Activated T-cell treated with anti-CD3 and anti-CD28 coated beads, Interleukin-2, amount 50 U/mL, for 1 hour (primary cell): ENCODE measurements around the gene OR5J2.
"Not testable (repeated sequence)": the region's sequence is repeated elsewhere in the genome, so short reads cannot be mapped to it uniquely, and the experiment has no call there.

Source experiments
- DNase-seq: peaks from one replicate; pipeline ENCODE4 v3.0.0-alpha.2; 2020

OR5J2 gene

DNA sequence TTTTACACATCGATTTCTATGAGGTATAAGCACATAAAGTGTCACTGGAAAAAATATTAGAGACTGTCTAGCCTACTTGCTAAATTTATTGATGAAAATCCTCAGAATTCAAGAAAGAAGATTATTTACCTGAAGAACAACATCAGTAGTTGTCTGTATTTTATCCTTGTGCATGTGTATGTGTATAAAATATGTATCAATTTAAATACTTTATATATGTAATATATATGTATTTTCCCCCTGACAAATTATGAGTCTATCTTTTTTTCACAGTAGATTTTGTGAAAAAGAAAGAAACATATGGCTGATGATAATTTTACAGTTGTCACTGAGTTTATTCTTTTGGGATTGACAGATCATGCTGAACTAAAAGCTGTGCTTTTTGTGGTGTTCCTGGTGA, at the start of gene OR5J2:
Gene OR5J2, plus strand, starts transcription at position 301 of the 400 bp plus-strand sequence. Its CDS starts 0 bp downstream, at position 301.
- no peak for DNase-seq

DNA sequence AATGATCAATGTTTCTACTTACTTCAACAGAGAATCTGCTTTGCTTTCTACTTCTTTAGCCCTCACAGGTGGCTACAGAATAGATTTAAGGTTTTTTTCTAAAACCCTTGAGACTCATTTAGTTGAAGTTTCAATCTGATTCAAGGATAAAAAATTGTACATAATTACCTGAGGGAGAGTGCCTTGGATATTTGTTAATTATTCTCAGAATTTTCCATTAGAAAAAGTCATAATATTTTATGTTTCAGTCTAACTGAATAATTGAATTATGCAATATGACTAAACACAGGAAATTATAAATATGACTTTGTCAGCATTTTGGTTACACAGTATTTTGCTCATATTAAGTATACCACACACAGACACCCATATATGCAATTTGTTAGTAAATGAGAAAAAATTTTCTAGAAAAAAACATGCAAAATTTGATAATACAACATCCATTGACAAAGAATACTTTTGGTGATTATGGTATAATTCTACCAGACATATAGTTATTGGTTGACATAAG, 36.2 kb upstream of the OR5J2 start, which contains the start of gene OR8J3:
Gene OR8J3, minus strand, starts transcription at position 51 of the 511 bp plus-strand sequence. CDS start 2,483 bp downstream, outside the sequence.
- DNase-seq = no peak

DNA sequence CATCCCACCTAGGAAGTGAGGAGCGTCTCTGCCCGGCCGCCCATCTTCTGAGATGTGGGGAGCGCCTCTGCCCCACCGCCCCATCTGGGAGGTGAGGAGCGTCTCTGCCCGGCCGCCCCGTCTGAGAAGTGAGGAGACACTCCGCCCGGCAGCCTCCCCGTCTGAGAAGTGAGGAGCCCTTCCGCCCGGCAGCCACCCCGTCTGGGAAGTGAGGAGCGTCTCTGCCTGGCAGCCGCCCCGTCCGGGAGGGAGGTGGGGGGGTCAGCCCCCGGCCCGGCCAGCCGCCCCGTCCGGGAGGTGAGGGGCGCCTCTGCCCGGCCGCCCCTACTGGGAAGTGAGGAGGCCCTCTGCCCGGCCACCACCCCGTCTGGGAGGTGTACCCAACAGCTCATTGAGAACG, 32.7 kb upstream of the OR5J2 start:
- not testable (repeated sequence) for DNase-seq

DNA sequence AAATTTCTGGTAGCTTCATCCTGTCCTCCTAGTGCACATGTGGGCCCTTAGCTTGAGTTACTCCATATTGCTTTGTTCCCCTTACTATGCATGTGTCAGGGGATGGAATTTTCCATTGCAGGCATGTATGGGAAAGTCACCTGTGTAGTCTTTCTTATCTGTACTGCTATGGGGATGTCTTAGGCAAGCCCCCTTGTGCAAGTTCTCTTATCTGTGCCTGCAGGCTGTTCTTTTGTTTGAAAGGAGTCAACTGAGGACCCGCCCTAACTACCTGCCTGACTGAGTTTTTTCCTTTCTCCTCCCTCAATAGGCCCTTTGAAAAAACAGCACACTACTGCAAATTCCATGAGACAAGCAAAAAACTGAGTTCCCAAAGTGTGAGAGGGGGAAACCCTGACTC, 25.0 kb upstream of the OR5J2 start:
- DNase-seq = no peak

DNA sequence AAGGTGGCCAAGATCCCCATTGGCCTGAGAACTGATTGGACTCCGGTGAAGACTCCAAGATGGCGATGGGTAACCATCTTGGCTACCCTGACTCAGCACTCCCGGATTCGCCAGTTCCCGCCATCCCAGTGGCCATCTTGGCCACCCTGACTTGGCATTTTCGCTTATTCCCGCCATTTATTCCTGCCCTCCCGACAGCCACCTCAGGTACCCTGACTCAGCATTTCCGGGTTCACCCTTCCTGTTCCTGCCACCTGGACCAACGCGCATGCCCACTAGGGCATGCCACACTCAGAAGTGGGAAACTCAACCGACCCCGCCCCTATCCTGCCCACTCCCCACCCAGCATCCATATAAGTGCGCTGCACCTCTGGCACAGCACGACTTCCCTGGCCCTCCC, 24.1 kb upstream of the OR5J2 start:
- DNase-seq = no peak

DNA sequence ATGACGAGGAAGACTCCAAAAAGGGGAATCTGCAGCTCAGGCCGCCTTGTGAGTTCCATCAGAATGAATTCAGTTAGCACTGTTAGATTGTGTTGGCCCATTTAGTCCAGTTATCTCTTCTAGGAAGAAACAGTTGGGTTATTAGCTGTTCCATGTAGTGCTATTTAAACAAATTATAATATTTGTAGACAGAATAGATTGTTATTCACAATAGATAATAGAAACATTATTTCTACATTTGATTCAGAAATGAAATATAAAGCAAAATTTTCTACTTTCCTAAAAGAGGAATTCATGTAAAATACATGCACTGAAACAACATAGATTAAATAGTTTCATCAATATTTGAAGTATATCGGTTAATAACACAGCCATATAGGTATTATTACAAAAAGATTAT, 16.2 kb upstream of the OR5J2 start, which contains the start of gene OR8K5:
Gene OR8K5, minus strand, starts transcription at position 101 of the 400 bp plus-strand sequence. Its CDS starts 0 bp downstream, at position 101.
- no peak for DNase-seq

DNA sequence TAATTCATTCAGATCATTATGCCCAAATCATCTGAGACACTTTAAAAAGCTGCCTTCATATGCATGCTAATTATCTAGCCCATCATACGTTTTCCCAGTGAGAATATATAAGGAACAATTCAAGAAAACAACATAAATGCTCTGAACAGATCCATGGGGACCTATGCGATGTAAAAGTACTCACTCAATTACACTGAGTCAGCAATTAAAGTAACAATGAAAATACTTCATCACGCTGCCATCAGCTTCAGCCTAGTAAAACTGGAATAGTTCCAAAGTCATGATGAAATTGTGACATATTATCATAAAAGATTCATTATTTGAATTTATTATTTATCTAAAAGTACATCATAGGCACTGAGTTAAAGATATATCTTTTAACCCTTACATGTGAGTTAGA, 12.6 kb upstream of the OR5J2 start:
- DNase-seq = no peak

DNA sequence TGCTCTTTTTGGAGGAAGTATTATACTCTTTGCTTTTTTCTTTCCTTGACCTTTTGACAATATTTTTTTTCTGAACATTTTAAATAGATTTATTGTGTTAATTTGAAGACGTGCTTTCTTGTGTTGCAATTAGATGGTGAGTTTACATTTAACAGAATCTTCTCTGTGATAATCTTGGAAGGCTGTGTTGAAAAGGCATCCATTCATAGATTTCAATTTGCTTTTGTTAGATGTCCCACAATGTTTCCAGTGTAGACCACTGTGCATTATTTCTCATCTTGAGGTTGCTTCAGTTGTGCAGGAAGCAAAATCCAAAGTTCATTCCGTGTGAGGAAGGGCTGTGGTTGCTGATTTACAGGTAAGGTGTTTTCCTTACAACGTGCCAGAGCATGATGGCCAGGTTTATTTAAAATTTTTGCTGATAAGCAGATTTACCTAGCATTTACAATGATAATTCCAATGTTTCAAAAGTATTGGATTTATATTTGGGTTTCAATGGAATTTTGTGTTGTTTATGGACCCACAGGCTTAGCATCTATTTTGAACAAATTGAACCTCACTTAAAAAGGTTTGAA, 4.1 kb upstream of the OR5J2 start:
- DNase-seq = no peak

DNA sequence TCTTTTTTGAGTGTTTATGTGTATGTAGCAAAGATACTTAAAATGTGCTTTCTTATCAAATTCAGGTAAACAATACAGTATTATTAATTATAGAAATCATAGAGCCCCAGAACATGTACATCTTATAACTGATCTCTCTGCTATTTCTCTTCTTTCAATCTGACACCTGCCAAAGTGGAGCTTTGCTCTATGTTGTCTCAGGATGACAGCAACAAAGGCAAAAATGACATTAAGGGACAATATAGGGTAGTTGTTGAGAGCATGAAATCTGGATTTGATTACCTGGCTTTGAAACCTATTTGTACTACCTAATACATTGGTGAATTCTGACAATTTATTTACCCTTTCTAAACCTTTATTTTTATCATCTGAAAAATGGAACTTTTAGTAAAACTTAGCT, 7.0 kb downstream of the OR5J2 start:
- no peak for DNase-seq

DNA sequence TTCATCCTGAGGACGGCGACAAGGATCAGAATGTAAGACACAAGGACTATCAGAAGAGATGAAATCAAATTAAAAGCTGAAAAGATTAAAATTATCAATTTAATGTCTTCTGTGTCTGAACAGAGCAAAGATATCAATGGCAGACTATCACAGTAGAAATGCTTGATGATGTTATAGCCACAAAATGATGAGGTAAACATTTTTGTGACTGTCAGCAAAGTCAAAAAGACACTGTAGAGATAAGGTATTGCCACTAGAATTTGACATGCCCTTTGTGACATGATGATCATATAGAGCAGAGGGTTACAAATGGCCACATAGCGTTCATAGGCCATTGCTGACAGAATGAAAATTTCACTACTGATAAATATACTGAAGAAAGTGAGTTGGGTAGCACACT, 12.2 kb downstream of the OR5J2 start:
- DNase-seq = no peak

DNA sequence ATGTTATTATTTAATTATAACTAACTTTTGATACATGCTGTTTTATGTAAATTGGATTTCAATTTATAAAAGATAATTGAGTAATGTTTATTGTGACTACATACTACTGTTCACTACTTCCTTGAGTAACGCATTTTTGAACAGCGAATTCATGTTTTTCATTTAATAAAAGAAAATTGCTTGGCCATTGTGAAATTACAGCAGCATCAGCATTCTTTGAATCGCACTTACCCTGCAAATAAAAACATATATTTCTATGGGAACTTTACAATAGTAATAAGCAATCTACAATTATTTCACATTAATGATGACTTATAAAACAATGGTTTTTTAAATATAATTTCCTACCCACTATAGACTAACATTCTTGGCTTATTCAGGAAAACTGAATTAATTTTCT, 20.3 kb downstream of the OR5J2 start:
- no peak for DNase-seq

DNA sequence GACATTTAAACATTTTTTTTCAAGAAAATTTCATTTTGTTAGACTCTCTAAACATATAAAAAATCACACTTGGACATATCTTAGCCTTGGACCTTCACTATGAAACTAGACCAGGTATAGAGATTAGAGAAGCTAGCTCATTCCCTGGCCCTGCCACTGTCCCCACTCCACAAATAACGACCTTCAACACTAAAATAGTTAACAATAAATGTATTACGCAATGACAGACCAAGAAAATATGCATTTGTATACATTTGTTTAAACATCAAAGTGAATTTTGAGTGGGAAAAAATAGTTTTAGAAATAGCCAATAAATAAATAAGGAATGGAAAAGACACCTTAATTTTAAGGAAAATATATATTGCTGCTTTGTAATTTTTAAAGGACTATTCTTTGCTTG, 20.9 kb downstream of the OR5J2 start:
- no peak for DNase-seq

DNA sequence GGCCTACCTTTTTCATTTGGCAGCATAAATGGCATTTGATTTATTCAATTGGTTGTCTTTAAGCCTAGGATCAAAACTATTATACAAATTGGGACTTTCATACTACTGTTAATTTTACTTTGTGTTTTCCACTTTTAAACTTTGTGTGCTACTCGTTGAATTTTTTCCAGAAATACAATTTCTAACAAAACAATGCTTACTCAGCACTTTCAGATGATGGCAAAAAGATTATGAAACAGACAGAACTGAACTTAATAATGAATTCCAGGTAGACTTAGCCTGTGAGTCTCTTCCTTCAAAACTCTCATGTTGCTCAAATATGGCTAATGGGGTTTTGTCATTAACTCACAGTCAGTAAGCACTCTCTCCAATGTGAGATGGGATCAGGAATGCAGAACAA, 31.4 kb downstream of the OR5J2 start:
- no peak for DNase-seq

DNA sequence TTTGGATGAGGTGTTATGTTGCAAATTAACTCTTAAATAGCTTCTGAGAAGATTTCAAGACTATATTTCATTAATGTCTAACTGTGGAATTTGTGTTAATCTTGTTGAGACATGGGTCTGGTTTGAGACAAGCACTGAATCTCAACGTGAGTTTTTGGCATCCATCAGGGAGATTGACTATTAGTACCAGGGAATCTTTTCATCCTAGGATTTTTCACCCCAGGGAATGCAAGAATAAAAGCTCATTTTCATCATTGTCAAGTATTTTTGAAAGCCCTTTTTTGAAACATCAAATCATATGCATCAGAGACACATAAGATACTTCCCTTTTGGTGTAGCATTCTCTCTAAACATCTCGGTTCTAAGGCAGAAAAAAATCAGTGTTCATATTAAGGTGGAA, 38.1 kb downstream of the OR5J2 start:
- DNase-seq = no peak

DNA sequence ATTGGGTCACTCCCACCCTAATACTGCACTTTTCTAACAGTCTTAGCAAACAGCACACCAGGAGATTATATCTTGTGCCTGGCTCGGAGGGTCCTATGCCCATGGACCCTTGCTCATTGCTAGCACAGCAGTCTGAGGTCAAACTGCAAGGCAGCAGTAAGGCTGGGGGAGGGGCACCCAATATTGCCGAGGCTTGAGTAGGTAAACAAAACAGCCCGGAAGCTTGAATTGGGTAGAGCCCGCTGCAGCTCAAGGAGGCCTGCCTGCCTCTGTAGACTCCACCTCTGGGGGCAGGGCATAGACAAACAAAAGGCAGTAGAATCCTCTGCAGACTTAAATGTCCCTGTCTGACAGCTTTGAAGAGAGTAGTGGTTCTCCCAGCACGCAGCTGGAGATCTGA, 43.3 kb downstream of the OR5J2 start:
- not testable (repeated sequence) for DNase-seq
